Peyer's patch (tissue), 4 donors: ENCODE measurements around the gene TMEM183A. TPM values are rescaled to one million over a fixed set of nuclear protein-coding genes. Genes with fewer than 3 reads are reported as not detected.
A peak's percentile ranks its signal among the peaks of the same experiment; 100 is the strongest.

Source experiments
- DNase-seq, 3 donors: peaks; one replicate each; pipeline ENCODE4 v3.0.0-alpha.2; 2017 to 2019
- H3K27ac ChIP-seq, 4 donors: fragments of 200-600 bp; sonication (generic); one replicate each; pipeline ENCODE4 v1.5.1; 2016 to 2019
- H3K27me3 ChIP-seq, 2 donors: fragments of 200-600 bp; sonication (generic); one replicate each; pipeline ENCODE4 v1.5.1; 2019
- H3K36me3 ChIP-seq, 3 donors: fragments of 200-600 bp; sonication (generic); one replicate each; pipeline ENCODE4 v1.5.1; 2016 to 2019
- H3K4me1 ChIP-seq, 4 donors: fragments of 200-600 bp; sonication (generic); one replicate each; pipeline ENCODE4 v1.5.1; 2016 to 2019
- H3K4me3 ChIP-seq, 4 donors: fragments of 200-600 bp; sonication (generic); 1 replicate in 3 of 4; 2 replicates in 1 of 4; pipeline ENCODE4 v1.5.1; 2016 to 2019; ENCODE audit warnings: mild to moderate bottlenecking in 1 of 4
- H3K9me3 ChIP-seq, 4 donors: fragments of 200-600 bp; sonication (generic); one replicate each; pipeline ENCODE4 v1.5.1; 2016 to 2019; ENCODE audit warnings: mild to moderate bottlenecking in 1 of 4
- CTCF ChIP-seq, 6 experiments: fragments of 450-650 bp in 4 of 6; fragments of 200-600 bp in 2 of 6; sonication (generic) in 1 of 6; IDR thresholded peaks; one replicate each; pipeline ENCODE4 v1.5.1; 2017 to 2019; ENCODE audit warnings: antibody characterized with exemption in 6 of 6, mild to moderate bottlenecking in 3 of 6, moderate library complexity in 1 of 6
- POLR2A ChIP-seq, 2 donors: fragments of 450-650 bp; IDR thresholded peaks; one replicate each; pipeline ENCODE4 v1.5.1; 2017; ENCODE audit warnings: antibody characterized with exemption in 2 of 2, mild to moderate bottlenecking in 2 of 2, moderate library complexity in 2 of 2
- total RNA-seq, 4 donors: library from RNA; depleted of rRNA; stranded (reverse); fragments of >200 nt; gene quantifications; one replicate each; pipeline ENCODE4 v1.1.0, GENCODE V29; 2016

Gene TMEM183A
- total RNA-seq, 4 donors from 2014 or later = 65.4 to 91.6 (median 80.4) TPM

- TF ChIP-seq CTCF (IDR thresholded peaks at IDR 0.05) = no peak
- no peak for TF ChIP-seq POLR2A (IDR thresholded peaks at IDR 0.05)
- no peaks in the 10 kb centered on the region for H3K27me3 ChIP-seq
- H3K4me1 ChIP-seq = peaks cover 0 to 23% (median 10%) of the 10 kb centered on the region in 4 donors
- peaks cover 0 to 5% (median 0%) of the 10 kb centered on the region in 3 donors for H3K36me3 ChIP-seq
- no peak overlapping the region for H3K27ac ChIP-seq
- no peak overlapping the region for H3K4me3 ChIP-seq
- H3K9me3 ChIP-seq = no peaks in the 10 kb centered on the region
- DNase-seq = no peak
Observed at GRCh38 chr1:202961220-202961880, 45.8 kb upstream of the TMEM183A start.

DNA sequence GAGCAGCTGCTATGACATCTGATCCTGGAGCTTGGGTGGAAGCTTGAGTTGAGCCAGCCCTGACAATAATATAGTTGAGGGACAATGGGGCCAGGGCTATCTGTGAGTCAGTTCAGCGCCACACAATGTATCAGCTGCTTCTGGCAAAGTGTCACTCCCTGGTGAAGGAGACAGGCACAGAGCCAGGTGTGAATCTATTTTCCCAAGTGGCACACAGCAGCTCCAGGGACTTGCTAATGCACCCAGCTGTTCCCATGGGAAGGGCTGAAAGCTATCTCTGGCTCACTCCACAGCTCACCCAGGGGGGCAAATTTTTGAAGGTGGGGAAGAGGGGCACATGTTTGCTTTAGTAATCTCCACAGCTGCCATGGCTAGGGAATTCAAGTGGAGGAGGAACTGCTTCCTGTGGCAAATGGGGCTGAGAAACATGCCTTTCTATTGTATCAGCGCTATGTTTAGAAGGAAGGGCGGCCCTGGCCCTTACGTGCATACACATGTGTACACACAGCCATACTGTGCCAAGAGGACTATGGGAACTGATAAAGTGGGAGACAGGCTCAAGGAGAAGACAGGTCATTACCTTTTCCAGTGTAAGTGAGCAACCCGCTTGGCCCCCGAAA, 42.3 kb upstream of the TMEM183A start:
- no peak overlapping the region for H3K4me3 ChIP-seq
- H3K9me3 ChIP-seq = no peaks in the 10 kb centered on the region
- no peaks in the 10 kb centered on the region for H3K27me3 ChIP-seq
- TF ChIP-seq CTCF (IDR thresholded peaks at IDR 0.05) (no peak), POLR2A (IDR thresholded peaks at IDR 0.05) (no peak)
- peaks cover 0 to 20% (median 8%) of the 10 kb centered on the region in 4 donors for H3K4me1 ChIP-seq
- no peak for DNase-seq
- no peak overlapping the region for H3K27ac ChIP-seq
- H3K36me3 ChIP-seq = peaks cover 0 to 5% (median 0%) of the 10 kb centered on the region in 3 donors

DNA sequence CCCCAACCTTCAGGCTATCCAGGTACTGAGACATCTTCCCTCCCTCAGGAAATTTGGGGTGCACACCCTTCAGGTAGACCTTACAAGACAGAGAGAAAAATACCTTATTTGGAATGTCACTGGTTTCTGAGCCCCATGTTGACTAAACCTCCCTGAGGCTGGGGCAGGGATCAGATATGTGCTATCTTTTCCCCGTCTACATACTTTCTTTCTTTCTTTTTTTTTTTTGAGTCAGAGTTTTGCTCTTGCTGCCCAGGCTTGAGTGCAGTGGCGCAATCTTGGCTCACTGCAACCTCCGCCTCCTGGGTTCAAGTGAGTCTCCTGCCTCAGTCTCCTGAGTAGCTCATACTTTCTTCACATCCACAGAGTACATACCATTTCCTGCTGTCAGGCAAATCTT, 41.8 kb upstream of the TMEM183A start:
- no peaks in the 10 kb centered on the region for H3K9me3 ChIP-seq
- peaks cover 0 to 20% (median 8%) of the 10 kb centered on the region in 4 donors for H3K4me1 ChIP-seq
- peaks cover 0 to 5% (median 0%) of the 10 kb centered on the region in 3 donors for H3K36me3 ChIP-seq
- no peaks in the 10 kb centered on the region for H3K27me3 ChIP-seq
- no peak for DNase-seq
- TF ChIP-seq CTCF (IDR thresholded peaks at IDR 0.05) (no peak), POLR2A (IDR thresholded peaks at IDR 0.05) (no peak)
- no peak overlapping the region for H3K4me3 ChIP-seq
- no peak overlapping the region for H3K27ac ChIP-seq

- Histone ChIP-seq H3K27me3 (no peaks in the 10 kb centered on the region), H3K27ac (peak overlapping the region; percentile 82 to 91 (median 86)), H3K4me3 (peak overlapping the region; percentile 79 to 98 (median 88)), H3K36me3 (peaks cover 0 to 5% (median 0%) of the 10 kb centered on the region in 3 donors), H3K9me3 (no peaks in the 10 kb centered on the region), H3K4me1 (peaks cover 0 to 20% (median 8%) of the 10 kb centered on the region in 4 donors)
- DNase-seq = no peak
- TF ChIP-seq CTCF (IDR thresholded peaks at IDR 0.05) (no peak), POLR2A (IDR thresholded peaks at IDR 0.05) (no peak)
Observed at GRCh38 chr1:202966006-202966898, 40.9 kb upstream of the TMEM183A start.

- no peak for TF ChIP-seq POLR2A (IDR thresholded peaks at IDR 0.05)
- no peak for TF ChIP-seq CTCF (IDR thresholded peaks at IDR 0.05)
- Histone ChIP-seq H3K36me3 (no peaks in the 10 kb centered on the region), H3K9me3 (no peaks in the 10 kb centered on the region), H3K4me1 (peaks cover 0 to 20% (median 8%) of the 10 kb centered on the region in 4 donors), H3K27me3 (no peaks in the 10 kb centered on the region), H3K27ac (peak overlapping the region; percentile 82 to 91 (median 86)), H3K4me3 (peak overlapping the region; percentile 79 to 98 (median 88))
- DNase-seq = peak in 2 of 3 donors; percentile 38 to 56
Observed at GRCh38 chr1:202967684-202968281, 39.4 kb upstream of the TMEM183A start.
